ENCODE data around the gene KRTAP4-6.

DNA sequence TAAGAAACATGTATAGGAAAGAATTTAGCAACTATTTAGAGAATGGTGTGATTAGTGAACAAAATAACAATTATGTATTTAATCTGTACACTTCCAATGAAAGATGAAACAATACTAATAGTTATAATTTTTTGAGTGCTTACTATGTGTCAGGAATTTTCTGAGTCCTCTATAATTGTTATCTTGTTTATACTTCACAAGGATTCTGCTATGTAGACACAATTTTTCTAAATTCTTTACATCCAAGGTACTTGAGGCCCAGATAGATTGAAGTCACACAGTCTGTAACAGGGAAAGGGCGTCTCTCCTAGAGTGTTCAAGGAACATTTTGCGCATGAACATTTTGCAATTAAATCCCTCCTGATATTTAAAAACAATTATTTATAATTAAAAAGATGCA is 15.3 kb downstream of the KRTAP4-6 start:
- TF ChIP-seq, protein P1, sequence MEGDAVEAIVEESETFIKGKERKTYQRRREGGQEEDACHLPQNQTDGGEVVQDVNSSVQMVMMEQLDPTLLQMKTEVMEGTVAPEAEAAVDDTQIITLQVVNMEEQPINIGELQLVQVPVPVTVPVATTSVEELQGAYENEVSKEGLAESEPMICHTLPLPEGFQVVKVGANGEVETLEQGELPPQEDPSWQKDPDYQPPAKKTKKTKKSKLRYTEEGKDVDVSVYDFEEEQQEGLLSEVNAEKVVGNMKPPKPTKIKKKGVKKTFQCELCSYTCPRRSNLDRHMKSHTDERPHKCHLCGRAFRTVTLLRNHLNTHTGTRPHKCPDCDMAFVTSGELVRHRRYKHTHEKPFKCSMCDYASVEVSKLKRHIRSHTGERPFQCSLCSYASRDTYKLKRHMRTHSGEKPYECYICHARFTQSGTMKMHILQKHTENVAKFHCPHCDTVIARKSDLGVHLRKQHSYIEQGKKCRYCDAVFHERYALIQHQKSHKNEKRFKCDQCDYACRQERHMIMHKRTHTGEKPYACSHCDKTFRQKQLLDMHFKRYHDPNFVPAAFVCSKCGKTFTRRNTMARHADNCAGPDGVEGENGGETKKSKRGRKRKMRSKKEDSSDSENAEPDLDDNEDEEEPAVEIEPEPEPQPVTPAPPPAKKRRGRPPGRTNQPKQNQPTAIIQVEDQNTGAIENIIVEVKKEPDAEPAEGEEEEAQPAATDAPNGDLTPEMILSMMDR (conservative IDR thresholded peaks at IDR 0.05; ENCODE audit: low read depth, low read length) = no peak
- TF ChIP-seq POLR2A (IDR thresholded peaks at IDR 0.05; ENCODE audit: low read depth, low read length) = no peak
- no peak for TF ChIP-seq BHLHE40 (IDR thresholded peaks at IDR 0.05; ENCODE audit: low read depth, low read length)
- no peak for TF ChIP-seq RAD21 (IDR thresholded peaks at IDR 0.05; ENCODE audit: low read length)
- no peak for TF ChIP-seq CEBPB (IDR thresholded peaks at IDR 0.05; ENCODE audit: low read depth, low read length)
- TF ChIP-seq, protein P2, sequence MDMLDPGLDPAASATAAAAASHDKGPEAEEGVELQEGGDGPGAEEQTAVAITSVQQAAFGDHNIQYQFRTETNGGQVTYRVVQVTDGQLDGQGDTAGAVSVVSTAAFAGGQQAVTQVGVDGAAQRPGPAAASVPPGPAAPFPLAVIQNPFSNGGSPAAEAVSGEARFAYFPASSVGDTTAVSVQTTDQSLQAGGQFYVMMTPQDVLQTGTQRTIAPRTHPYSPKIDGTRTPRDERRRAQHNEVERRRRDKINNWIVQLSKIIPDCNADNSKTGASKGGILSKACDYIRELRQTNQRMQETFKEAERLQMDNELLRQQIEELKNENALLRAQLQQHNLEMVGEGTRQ (IDR thresholded peaks at IDR 0.05; ENCODE audit: low read depth, low read length) = no peak
- no peak for TF ChIP-seq RCOR1 (IDR thresholded peaks at IDR 0.05; ENCODE audit: insufficient replicate concordance, low read length)
- TF ChIP-seq RFX5 (IDR thresholded peaks at IDR 0.05; ENCODE audit: low read depth, low read length) = no peak
- no peak for TF ChIP-seq SMC3 (IDR thresholded peaks at IDR 0.05; ENCODE audit: low read depth, low read length)
- no peak for TF ChIP-seq MAZ (IDR thresholded peaks at IDR 0.05; ENCODE audit: borderline replicate concordance, low read depth, low read length)
